ENCODE data around the gene ARPC1A.
A peak's percentile ranks its signal among the peaks of the same experiment; 100 is the strongest.
"Not testable (repeated sequence)": the region's sequence is repeated elsewhere in the genome, so short reads cannot be mapped to it uniquely, and the experiment has no call there.

The ARPC1A gene

DNA sequence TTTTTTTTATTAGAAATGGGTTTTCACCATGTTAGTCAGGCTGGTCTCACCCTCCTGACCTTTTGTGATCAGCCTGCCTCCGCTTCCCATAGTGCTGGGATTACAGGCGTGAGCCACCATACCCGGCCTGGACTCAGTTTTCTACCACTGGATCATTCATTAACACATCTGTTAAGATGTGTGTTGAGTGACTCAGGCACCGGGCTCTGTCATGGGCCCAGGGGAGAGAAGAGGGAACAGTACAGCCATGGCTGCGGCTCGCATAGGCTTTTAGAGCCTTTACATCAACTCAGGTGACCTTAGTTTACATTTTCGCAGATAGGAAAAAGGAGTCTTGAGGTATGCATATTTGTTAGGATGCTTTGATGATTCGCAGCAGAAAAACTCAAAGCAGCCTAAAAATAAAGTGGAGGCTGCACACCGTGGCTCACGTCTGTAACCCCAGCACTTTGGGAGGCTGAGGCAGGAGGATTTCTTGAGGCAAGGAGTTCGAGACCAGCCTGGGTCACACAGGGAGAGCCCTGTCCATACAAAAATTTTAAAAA lies 45.8 kb downstream of the ARPC1A start:
- DNase-seq (ENCODE audit: low spot score) = no peak

DNA sequence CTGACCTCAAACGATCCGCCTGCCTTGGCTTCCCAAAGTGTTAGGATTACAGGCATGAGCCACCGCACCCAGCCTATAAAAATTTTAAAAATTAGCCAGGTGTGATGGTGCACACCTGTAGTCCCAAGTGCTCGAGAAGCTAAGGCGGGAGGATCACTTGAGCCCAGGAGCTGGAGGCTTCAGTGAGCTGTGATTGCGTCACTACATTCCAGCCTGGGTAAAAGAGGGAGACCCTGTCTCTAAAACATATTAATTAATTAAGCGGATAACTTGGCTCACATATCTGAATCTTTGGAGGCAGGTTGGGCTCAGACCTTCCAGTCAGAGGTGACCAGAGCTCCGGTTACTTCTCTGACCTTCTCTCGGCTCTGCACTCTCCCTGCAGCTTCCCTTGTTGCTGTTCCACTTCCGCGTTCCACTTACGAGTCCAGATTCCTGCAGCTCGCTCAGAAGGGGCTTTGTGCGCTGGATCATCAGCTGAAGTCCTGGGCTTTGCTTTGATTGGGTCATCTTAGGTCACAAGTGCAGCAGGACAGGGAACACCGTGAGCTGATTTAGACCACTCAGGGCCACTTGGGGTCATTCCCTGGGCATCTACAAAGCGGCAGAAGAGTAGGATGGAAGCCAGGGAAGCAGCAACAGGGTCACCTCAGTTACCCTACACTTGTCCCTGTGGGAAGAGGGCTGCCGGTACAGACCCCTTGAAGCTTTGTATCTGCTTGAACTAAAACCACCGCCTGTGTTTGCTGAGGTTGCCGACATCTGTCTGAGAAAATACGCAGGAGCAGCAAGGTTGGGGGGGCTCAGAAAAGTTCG lies 46.8 kb downstream of the ARPC1A start:
- DNase-seq (ENCODE audit: low spot score) = peak; percentile 81

DNA sequence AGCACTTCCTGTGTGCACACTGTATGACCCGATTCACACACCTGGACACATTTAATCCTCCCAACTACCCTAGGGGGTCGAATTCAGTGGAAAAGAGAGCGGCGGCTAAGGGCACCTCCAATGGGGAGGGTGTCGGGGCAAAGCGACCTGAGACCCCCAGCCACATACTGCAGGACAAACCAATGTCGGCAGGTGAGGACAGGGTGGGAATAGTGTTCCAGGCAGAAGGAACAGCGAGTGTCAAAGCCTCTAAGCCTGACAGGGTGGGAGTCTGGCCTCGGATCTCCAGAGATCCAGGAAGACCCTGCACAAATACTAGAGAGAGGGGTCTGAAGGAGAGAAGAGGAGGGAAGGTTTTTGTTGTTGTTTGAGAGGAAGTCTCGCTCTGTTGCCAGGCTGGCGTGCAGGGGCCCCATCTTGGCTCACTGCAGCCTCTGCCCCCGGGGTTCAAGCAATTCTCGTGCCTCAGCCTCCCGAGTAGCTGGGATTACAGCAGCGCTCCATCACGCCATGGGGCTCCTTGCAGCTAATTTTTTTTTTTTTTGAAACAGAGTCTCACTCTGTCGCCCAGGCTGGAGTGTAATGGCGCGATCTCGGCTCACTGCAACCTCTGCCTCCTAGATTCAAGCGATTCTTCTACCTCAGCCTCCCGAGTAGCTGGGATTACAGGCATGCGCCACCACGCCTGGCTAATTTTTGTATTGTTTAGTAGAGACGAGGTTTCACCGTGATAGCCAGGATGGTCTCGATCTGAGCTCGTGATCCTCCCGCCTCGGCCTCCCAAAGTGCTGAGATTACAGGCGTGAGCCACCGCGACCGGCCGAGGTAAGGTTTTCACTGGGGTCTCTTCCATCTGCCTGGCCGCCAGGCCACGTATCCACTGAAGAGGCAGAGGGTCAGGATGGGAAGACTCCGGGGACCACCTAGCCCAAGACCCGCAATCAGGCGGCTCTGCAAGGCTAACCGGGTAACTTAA lies 47.7 kb downstream of the ARPC1A start:
- DNase-seq (ENCODE audit: low spot score) = no peak

DNA sequence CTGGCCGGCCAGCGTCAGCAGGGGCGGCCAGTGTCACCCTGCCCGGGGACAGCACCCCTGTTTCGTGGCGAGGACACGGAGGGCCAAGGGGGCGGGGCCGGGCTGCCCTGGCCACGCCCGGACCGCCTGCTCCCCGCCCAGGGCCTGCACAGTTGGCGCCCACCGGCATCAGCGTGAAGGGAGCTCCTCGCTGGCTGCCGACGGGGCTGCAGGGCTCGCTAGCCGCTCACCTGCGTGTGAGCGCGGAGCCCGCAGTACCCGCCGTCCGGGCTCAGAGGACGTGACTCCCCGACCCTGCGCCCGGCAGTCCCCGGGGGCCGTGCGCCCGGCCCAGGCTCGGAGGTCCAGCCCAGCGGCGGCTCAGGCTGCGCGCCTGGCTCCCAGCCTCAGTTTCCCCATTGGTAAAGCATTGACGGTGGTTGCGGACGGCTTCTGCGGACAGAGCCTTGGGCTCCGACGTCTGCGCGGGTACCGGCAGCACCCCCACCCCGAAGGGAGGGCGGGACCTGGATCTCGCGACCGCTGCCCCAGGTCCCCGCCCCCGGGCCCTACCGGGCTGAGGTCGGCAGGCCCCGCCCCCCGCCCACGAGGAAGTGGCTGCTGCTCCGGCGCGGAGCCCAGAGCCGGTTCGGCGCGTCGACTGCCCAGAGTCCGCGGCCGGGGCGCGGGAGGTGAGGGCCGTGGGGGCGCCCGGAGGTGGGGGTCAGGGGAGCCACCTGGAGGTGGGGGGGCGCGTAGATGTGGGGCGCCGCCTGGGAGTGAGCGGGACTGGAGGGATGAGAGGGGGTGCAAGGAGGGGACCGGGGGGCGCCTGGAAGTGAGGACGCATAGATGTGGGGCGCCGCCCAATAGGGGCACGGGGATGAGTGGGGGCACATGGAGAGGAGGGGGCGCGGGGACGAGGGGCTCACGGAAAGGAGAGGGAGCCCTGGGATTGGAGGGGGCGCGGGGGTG lies 48.7 kb downstream of the ARPC1A start, which contains the start of gene ARPC1B:
TSS of gene ARPC1B (plus strand) at position 620 of the 954 bp plus-strand sequence. CDS start 10,985 bp downstream, outside the sequence.
- peak; percentile 86 for DNase-seq (ENCODE audit: low spot score)

DNA sequence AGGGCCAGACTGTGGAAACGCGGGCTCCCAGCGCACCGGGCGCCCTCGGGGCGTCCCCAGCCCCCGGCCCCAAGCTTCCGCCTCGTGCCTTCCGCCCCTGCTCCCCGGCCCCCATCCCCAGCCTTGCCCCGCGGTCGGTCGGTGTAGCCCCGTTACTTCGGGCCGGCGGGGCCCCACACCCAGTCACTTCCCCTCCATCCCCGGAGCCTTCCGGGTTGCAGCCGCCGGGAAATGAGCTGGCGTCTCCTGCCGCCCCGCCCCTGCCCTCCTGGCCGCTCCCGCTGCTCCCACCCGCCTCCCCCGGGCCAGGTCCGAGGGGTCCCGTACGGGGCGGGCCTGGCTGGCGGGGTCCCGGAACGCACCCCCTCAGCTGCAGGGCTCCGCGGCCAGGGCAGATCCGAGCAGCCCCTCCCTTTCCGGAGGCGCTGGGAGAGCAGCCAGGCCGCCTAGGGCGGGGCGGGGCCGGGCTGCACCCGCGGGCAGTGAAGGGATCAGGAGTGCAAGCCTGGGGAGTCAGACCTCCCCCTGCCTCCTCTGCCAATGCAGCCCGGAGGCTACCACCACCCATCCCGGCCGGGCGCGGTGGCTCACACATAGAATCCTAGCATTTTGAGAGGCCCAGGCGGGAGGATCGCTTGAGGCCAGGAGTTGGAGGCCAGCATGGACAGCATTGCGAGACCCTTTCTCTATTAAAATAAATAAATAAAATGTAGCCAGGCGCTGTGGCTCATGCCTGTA lies 49.5 kb downstream of the ARPC1A start:
- peak; percentile 72 for DNase-seq (ENCODE audit: low spot score)

DNA sequence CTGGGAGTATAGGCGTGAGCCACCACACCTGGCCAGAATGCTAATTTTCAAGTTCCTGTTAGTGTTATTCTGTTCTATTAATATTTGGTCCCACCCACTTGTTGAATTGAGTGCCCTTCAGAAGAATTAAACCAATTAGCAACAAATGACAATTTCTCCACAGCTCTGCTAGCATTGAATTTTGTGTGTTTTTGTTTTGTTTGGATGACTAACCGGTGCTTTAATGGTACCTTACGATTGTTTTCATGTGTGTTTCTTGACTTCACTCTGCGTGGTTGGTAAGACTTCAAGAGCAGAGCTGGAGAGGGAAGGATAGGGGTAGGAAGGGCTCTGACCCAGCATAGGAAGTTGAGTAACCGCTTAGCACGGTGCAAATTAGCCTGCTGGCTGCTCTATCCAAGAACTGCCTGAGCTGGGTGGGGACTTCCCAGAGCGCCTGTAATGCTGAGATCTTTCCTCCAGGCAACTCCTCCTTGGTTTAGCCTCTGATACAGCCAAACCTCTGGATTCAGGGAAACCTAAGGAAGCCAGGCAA lies 53.4 kb downstream of the ARPC1A start:
- DNase-seq (ENCODE audit: low spot score) = no peak

DNA sequence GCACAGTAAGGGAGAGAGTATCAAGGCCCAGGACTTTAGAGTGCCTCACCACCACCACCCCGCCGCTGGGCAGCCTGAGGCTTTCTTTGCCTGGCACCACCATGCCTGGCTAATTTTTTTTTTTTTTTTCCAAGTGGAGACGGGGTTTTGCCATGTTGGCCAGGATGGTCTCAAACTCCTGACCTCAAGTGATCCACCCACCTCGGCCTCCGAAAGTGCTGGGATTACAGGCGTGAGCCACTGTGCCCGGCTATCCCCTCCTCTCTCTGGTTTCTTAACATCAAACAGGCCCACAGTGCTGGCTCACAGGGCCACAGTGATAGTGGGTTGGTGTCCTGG lies 54.0 kb downstream of the ARPC1A start:
- DNase-seq (ENCODE audit: low spot score) = not testable (repeated sequence)

DNA sequence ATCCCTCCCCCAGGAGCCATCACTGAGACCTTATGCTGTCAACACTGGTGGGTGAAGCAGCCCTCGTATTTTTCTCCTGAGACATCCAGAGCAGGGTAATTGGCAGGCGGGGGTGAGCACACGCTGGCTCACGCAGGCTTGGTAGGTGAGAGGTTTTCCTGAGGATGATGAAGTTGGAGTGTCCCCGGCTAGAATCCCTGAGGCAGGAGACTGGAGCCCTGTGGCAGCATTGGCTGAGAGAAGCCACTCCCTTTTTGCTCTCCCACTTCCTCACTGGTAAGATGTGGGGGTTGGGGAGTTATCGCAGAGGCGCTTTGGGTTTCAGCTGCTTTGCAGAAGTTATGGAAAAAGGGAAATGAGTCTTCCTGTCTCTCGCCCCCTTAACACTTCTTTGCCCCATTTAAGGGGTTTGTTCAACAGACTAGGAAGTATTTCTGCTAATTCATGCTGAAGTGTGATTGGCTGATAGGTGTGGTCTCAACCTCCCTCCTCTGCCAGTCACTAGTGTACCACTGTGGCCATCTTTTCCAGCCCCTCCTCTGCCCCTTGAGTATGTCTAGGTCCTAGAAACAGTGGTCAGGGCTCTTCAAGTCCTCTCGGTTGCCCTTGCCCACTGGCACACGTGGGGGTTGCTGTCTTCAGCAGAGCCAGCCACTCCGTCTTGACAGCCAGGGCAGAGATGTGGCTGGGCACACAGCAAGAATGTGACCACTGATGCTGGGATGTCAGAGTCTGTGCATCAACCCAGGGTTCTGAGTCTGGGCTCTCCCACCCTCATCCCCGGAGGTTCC lies 54.5 kb downstream of the ARPC1A start:
- DNase-seq (ENCODE audit: low spot score) = no peak

DNA sequence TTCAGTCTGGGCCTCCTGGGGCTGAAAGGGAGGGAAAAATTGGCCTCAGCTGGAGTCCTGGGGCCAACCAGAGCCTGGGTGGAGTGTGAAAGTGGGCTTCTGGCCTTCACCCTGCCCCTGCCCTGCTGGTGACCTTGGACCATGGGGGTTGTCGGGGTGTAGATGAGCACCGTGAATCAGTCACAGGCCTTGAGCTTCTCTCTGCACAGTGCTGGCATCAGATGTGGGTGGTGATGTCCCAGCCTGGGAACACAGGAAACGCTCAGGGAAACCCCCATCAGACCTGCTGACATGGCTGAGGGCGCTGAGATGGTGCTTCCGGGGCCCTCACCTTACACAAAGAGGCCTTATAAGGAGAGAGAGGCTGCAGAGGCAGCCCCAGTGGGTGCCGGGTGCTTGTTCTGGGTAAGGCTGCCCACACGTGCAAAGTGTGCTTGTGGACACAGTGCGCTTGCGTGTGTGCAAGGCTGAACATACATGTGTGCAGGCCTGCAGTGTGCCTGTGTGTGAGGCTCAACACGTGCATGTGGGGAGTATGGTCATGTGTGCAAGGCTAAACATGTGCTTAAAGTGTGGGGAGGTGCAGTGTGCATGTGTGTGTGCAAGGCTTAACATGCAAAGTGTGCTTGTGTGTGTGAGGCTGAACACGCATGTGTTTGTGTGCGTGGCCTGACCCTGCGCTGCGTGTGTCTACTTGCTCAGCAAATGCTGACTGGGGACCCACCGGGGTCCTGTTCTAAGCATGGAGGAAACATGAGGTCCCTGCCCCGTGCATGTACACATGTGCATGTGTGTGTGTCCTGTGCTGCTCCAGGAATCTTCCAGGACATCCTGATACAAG lies 55.3 kb downstream of the ARPC1A start:
- DNase-seq (ENCODE audit: low spot score) = no peak

DNA sequence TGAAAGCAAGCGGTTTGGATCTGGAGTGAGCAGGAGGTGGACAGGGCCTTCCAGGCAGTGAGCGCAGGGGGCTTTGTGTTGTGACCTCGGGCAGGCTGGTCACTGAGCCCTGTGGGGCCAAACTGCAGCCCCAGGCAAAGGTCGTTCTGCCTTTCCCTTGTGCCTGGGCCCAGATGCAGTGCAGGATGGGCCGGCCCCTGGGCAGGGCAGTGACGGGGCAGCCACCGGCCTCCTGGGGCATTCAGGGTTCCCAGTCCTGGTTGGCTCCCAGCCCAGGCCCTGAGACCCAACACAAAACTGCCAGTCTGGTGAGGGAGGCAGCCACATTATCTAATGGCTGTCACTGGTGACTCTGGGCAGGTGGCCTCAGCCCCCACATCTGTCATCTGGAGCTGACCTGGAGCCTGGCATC lies 56.0 kb downstream of the ARPC1A start:
- DNase-seq (ENCODE audit: low spot score) = no peak

DNA sequence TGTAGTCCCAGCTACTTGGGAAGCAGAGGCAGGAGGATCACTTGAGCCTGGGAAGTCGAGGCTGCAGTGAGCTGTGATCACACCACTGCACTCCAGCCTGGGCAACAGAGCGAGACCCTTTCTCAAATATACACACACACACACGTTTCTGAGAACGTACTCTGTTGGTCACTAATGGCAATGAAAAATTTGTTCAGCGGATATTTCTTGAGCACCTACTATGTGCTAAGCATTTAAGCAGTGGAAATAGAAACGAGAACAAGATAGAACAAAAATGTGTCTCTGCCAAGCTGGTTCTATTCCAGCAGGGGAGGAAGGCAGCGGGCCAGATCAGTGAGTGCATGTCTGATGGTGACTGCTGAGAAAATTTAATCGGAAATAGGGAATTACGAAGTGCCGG lies 57.5 kb downstream of the ARPC1A start:
- DNase-seq (ENCODE audit: low spot score) = no peak

DNA sequence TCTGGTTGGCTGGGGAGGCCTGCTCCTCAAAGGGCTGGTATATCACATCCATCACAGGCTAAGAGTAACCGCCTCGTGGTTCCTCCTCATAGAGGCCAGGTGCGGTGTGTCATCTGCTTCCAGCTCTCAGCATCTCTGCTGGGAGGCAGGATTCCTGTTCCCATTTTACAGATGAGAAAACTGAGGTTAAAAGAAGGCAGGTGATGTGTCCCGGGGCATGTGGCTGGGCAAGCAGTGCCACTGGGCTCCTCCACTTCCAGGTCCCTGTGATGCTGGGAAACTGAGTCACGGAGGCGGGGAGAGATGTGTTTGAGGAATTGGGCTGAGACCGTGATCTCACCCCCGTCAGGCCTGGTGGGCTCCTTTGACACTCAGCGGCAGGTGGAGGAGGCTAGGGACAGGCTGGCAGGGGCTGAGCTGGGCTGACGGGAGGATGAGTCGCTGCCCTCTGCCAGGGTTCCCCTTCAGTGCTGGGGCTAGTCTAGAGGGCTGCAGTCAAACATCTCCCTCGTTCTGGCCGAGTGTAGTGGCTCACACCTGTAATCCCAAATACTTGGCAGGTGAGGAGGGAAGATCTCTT lies 58.2 kb downstream of the ARPC1A start:
- DNase-seq (ENCODE audit: low spot score) = no peak

DNA sequence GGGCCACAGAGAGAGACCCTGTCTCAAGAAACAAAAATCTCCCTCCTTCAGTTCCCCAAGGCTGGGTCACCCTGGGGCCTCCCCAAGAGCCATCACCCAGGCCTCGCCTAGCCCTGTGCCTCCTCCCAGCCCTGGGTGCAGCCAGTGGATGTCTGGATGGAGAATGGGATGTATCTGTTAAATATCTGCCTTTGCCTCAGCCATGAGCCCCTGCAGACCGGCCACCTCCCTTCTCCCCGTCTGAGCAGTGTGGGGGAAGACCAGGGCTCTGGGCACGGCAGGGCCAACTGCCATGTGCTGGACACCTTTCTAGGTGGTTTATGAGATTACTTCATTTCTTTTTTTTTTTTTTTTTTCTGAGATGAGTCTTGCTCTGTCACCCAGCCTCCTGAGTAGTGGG lies 58.8 kb downstream of the ARPC1A start:
- DNase-seq (ENCODE audit: low spot score) = no peak

DNA sequence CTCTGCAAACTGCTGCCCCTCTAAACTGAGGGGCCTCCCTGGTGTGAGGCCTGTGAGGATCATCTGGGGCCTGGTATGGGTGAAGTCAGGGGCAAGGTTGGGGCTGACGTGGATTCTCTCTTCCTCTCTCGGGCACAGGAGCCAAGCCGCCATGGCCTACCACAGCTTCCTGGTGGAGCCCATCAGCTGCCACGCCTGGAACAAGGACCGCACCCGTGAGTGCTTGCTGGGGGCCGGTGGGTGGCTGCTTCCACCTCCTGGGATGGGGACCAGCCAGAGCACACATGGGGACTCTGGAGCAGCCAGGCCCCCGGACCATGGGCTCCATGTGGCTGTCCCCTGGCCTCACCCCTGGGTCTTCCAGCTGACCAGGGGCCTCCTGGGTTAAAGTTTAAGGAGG lies 59.9 kb downstream of the ARPC1A start:
- DNase-seq (ENCODE audit: low spot score) = no peak

DNA sequence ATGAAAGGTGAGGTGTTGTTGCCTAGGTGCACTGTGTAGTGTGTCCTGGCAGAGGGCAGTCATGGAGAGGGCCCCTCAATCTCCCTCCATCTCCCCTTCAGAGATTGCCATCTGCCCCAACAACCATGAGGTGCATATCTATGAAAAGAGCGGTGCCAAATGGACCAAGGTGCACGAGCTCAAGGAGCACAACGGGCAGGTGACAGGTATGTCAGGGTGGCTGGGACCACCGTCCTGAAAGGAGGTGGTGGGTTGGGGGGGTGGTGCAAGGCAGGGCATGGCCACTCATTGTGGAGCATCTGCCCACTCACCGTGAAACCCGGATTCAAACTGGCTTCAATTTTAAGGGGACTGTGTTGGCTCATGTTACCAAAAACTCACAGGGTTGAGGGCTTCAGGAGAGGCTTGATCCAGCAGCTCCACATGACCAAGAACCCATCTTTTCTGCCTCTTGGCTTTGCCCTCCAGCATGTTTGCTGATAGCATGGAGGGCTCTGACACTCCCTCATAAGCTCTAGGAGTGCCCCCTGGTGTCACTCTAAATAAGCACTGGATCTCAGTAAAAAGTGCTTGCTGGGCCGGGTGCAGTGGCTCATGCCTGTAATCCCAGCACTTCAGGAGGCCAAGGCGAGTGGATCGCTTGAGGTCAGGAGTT lies 61.0 kb downstream of the ARPC1A start:
- DNase-seq (ENCODE audit: low spot score) = peak; percentile 58

DNA sequence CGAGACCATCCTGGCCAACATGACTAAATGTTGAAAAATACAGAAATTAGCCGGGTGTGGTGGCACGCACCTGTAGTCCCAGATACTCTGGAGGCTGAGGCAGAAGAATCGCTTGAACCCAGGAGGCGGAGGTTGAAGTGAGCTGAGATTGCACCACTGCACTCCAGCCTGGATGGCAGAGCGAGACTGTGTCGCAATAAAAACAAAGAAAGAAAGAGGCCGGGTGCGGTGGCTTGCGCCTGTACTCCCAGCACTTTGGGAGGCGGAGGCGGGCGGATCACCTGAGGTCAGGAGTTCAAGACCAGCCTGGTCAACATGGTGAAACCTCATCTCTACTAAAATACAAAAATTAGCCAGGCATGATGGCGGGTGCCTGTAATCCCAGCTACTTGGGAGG lies 61.5 kb downstream of the ARPC1A start:
- not testable (repeated sequence) for DNase-seq (ENCODE audit: low spot score)

DNA sequence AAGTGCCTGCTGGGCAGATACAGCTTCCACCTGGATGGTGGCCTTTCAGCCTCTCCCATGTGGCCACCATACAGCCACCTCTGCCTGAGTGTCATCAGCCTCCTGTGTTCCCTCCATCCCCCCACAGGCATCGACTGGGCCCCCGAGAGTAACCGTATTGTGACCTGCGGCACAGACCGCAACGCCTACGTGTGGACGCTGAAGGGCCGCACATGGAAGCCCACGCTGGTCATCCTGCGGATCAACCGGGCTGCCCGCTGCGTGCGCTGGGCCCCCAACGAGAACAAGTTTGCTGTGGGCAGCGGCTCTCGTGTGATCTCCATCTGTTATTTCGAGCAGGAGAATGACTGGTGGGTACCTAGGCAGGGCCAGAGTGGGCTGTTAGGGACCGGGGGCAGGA lies 62.2 kb downstream of the ARPC1A start:
- no peak for DNase-seq (ENCODE audit: low spot score)

DNA sequence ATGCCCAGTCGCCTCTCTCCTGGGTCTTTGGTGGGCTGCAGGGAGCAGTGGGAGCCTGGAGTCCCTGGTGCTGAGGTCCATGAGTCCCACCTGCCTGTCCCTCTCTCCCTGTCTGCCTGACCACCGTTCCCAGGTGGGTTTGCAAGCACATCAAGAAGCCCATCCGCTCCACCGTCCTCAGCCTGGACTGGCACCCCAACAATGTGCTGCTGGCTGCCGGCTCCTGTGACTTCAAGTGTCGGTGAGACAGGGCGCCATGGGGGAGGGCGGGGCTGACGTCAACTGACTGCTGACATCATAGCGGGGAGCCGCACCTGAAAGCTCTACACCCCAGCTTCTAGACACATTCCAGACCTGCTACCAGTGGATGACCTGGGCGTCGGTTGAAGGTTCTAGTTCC lies 64.1 kb downstream of the ARPC1A start:
- DNase-seq (ENCODE audit: low spot score) = no peak
